GM19193 (cell line): ENCODE measurements around the gene TYSND1.

Experiments
- POLR2A ChIP-seq: IDR thresholded peaks from 4 replicates; pipeline ENCODE4 v1.6.1; 2011; ENCODE audit not compliant: insufficient read depth, insufficient read length; ENCODE audit errors: extremely low read depth

Gene TYSND1

DNA sequence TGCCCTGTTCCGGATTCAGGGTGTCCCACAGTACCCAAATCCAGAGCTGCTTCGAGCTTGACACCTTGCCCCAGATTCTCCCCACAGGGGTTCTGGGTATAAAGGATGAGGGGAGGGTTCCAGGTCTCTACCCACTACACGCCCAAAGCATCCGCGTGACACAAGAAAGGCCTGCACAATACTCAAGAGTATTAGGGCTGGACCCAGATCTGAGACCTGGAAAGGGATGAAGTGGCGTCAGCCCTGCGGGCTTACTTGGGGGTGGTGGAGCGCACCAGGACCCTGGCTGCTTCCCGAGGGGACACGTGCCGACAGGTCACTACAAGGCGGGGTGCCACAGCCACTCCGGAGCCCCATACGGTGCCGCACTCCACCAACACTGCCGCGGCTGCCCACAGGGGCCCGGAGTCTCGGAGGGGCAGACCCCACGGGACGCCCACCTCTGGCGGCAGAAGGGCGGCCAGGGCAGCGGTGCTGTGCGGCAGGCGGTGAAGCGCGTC, 1.3 kb downstream of the TYSND1 start:
- no peak for TF ChIP-seq POLR2A

- TF ChIP-seq POLR2A = no peak
Measured at GRCh38 chr10:70144372-70145110, 2.0 kb downstream of the TYSND1 start.

DNA sequence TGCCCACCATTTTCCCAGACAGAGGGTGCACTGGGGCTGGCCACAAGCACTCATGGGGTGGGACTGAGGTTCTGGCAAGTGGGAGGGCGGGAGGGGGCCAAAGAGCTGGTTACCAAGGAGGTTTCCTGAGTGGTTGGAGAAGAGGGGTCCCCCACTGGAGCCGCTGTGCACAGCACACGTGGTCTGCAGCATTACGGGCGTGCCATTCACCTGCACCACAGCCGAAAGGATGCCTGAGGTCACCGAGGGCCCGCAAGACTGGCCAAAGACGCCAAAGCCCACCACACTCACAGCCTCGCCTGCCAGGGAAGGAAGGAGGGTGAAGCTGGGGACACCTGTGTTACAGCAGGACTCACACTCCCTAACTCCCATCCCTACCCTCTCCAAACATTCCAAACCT, 3.9 kb downstream of the TYSND1 start:
- TF ChIP-seq POLR2A = no peak

DNA sequence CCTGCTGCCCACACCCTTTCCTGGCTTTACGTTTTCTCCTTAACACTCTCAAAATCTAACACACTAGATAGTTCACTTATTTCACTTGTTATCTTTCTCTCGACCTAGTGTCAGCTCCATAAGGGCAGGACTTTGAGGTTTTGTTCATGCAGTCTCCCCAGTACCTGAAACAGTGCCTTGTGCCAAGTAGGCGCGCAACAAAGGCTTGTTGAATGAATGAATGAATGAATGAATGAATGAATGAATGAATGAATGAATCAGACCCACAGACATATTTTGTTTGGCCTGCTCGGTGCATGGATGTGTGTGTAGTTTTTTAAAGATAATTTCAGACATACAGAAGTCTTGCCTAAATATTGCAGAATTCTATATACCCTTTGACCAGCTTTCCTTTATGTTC, 6.2 kb downstream of the TYSND1 start:
- TF ChIP-seq POLR2A = no peak

DNA sequence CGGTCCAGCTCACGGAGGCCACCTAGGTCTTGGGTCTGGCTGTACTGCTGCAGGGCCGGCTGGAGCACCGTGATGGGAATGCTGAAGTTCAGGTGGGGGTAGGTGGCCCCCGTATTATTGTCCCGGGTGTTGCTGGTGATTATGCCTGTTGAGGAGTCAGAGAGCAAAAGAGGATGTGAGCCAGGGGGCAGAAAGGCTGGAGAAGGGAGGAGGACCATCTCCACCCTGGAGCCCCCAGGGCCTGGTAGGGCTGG, 6.6 kb downstream of the TYSND1 start:
- TF ChIP-seq POLR2A = no peak

DNA sequence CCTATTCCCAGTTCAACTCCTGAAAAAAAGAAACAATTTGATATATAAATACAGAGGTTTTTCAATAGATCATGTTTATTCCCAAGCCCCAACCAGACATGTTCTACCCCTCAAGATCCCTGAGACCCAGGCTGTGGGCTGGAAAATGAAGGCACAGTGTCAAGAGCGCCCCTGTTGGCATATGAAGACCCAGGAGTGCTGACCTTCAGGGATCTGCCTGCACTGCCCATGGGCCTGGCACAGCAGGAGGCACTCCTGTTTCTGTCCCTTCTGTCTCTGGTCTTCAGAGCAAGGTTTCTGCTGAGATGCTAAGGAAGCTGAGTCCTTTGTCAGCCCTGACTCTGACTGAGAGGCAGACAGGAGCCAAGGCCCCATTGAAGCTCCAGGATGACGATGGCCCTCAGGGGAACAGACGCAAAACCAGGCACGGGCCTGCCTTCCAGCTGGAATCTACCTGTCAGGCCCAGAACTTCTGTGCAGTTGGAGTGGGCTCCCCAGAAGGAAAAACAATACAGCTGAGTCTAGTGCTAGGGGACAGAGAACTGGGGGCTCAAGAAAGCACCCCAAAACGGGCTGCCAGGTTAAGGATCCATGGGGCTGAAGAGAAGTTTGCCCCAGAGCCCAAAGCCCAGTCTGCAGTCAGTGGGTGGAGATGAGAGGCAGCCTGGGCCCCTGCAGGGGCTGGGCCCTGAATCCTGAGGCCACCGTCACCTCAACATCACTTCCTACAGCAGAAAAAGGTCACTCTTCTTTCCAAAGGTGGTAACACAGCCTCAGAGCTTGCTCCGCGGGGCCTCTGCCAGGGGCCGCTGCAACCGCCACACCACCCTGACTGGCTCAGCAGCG, 7.1 kb downstream of the TYSND1 start:
- TF ChIP-seq POLR2A = no peak

DNA sequence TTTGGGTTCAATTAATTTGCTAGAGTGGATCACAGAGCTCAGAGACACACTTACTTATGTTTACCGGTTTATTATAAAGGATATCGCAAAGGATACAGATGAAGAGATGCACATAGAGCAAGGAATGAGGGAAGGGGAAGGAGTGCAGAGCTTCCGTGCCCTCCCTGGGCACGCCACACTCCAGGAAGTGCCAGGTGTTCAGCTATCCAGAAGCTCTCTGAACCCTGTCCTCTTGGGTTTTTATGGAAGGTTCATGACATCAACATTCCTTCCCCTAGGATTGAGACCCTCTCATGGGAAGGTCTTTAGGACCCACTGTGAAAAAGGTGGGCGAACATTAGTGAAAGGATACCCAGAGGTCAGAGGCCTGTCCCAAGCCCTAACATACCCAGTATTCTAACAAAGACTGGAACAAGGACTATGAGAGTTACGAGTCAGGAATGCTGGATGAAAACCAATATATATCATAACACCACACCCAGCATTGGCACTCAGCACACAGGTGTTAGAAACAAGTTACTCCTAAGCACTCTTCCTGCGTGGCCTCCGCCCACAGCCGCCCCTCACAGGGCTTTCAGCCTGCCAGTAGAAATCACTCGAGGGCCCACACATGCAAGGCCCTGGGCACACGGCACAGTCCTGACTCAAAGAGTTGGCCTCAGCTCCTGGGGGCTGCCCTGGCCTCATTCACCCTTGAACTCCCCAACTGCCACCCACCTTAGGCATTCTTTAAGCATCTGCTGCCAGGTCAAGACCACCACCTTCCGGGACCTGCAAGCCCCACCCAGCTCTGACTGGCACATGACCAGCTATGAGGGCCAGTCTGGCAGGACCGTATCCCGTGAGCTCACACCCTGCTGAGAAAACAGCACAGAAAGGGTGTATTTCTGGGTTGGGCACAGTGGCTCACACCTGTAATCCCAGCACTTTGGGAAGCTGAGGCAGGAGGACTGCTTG, 8.3 kb downstream of the TYSND1 start:
- no peak for TF ChIP-seq POLR2A

GRCh38 chr10:70137135-70137534, 9.4 kb downstream of the TYSND1 start:
- TF ChIP-seq POLR2A = no peak

DNA sequence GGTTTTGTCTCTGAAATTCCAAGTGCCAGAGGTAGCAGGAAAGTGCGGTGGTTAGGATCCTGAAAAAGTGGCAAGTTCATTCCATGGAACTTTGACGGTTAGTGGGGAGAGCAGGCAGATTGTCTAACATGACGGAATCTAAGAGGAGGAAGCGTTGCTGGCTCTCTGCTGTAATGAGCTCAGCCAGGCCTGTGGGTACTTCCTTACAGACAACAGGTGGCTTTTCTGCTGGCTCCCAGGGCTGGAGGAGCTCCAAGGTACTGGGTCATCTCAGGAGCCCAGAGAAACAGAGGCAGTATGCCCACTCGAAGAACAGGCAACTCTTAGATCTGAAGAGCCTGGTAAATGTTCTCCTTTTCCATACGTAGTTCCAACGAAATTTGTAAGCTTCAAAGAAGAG, 10.8 kb downstream of the TYSND1 start:
- no peak for TF ChIP-seq POLR2A

- TF ChIP-seq POLR2A = no peak
Measured at GRCh38 chr10:70135046-70135445, 11.5 kb downstream of the TYSND1 start.

DNA sequence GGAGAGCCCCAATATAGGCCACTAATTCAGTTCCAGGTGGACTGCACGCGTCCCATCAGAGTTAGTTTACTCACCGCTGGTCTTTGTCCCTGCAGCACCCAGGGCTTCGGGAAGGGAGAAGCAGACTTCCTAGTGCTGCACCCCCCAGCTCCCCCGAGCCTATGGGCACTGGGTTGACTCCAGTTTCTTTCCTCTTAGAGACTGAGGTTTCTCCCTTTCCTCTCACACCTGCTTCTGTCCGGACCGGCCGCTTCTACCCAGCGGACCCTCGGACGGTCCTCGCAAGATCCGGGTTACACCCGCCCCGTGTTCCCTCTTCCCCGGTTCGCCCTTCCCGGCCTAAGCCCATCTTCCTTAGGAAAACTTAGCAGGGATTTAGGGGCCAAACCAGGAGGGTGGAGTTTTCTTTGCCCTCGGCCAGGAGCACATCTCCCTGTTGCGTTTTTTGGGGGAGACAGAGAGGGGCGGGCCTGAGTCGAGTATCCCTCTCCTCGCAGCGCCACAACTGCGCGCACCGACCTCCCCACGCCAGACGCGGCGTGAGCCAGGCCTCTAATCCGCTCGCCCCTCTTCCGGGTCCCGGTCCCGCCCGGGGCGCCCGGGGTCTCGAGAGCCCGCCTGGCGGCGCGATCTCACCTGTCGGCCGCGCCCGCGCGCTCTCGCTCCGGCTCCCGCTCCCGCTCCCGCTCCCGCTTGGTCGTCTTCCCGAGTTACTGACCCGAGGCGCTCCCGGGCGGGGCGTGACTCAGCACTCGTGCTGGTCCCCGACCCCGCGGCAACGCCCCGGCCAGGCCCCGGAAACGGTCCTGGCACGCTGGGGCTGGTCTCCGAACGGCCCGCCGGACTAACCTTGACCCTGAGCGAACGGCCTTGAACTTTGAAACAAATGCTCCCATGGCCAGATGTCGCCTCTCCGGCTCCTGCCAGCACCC, 14.1 kb downstream of the TYSND1 start, which contains the start of gene AIFM2:
AIFM2 (minus strand) TSS at position 728 of the 932 bp plus-strand sequence. CDS start 8,741 bp downstream, outside the sequence.
- peak; percentile 75 for TF ChIP-seq POLR2A

- no peak for TF ChIP-seq POLR2A
Measured at GRCh38 chr10:70131560-70131937, 15.0 kb downstream of the TYSND1 start.

DNA sequence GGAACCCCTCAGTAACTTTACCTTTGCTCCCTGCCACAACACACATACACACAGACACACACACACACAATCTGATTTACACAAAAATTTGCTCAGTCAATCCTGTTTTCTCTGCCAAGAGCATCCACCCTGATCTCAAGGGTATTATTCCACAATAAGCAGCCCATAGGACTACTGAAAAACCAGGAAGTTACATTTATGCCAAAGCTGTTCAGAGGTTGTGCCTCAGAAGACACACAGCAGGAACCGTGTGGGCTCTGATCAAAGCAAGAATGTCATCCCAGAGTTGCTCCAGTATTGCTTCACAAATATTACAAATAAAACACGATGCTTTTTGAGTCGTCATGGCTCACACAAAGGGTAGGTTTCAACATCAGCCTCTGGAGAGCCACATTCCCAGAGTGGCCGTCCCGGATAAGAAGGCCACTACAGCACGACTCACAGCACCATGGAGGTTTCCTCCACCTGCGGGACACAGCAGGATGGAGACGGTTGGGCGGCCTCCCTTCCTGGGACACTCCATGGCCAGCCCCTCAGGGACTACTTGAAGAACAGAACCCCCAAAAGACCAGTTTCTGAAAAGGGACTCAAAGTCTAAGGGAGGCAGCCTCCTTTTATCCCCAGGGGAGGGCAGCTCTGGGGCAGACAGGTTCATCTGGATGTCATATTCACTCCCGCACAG, 15.5 kb downstream of the TYSND1 start:
- no peak for TF ChIP-seq POLR2A

GRCh38 chr10:70126700-70127395, 19.7 kb downstream of the TYSND1 start:
- TF ChIP-seq POLR2A = no peak
